ACC112 (cell line): ENCODE data around the gene TMEM239.
"Not testable (repeated sequence)": the region's sequence is repeated elsewhere in the genome, so short reads cannot be mapped to it uniquely, and the experiment has no call there.

Source experiments
- H2AFZ ChIP-seq: fragments of 200-600 bp; sonication (generic); one replicate; pipeline ENCODE4 v1.6.0; 2017; ENCODE audit warnings: antibody characterized with exemption, low read length; ENCODE audit not compliant: unreplicated experiment
- H3K27ac ChIP-seq: fragments of 200-600 bp; sonication (generic); 2 replicates; pipeline ENCODE4 v1.5.1; 2014; ENCODE audit warnings: low read depth, mild to moderate bottlenecking, antibody characterized with exemption, low read length, moderate library complexity
- H3K27me3 ChIP-seq: fragments of 200-600 bp; sonication (generic); 2 replicates; pipeline ENCODE4 v1.6.1; 2014; ENCODE audit warnings: mild to moderate bottlenecking, antibody characterized with exemption, low read length, moderate library complexity, mixed read lengths; ENCODE audit not compliant: insufficient read depth
- H3K36me3 ChIP-seq: fragments of 200-600 bp; sonication (generic); 2 replicates; pipeline ENCODE4 v1.6.1; 2016; ENCODE audit warnings: mild to moderate bottlenecking, antibody characterized with exemption, low read length, moderate library complexity, mixed read lengths; ENCODE audit not compliant: insufficient read depth
- H3K4me1 ChIP-seq: fragments of 200-600 bp; sonication (generic); one replicate; pipeline ENCODE4 v1.6.1; 2016; ENCODE audit warnings: low read length, mixed read lengths; ENCODE audit not compliant: insufficient read depth, unreplicated experiment, control insufficient read depth
- H3K4me3 ChIP-seq: fragments of 200-600 bp; sonication (generic); 2 replicates; pipeline ENCODE4 v1.5.1; 2014; ENCODE audit warnings: mild to moderate bottlenecking, low read depth, low read length
- H3K79me2 ChIP-seq: fragments of 200-600 bp; sonication (generic); one replicate; pipeline ENCODE4 v1.6.0; 2016; ENCODE audit warnings: low read length; ENCODE audit not compliant: control insufficient read depth, unreplicated experiment, insufficient read depth

Gene TMEM239

GRCh38 chr20:2820896-2821869 lies 5.0 kb downstream of the TMEM239 start:
- Histone ChIP-seq H3K36me3 (no peaks in the 10 kb centered on the region), H2AFZ (no peak overlapping the region), H3K27ac (no peak overlapping the region), H3K27me3 (no peaks in the 10 kb centered on the region; the same call in 1 of the 2 replicates), H3K4me3 (no peak overlapping the region), H3K79me2 (no peaks in the 10 kb centered on the region), H3K4me1 (peaks cover 19% of the 10 kb centered on the region)

DNA sequence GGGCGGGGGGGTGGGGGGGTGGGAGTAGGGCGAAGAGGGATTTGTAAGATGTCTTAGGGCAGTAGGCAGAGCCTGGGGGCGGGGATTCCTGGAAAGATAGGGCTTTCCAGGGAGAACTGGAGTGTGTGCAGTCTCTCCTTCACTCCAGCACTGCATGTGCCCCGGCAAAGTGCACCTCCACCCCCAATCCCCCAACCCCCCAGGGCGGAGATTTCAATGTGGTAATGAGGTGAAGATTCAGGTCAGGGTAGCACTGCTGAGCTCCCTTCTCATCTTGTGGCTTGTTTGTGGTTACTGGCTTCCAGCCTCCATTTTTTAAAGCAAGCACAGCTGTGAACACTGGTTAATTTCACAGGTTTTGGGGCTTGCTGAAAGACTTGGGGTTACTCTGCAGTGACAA lies 5.9 kb downstream of the TMEM239 start:
- Histone ChIP-seq H2AFZ (no peak overlapping the region), H3K27me3 (peaks cover under 1% of the 10 kb centered on the region; the same call in 1 of the 2 replicates)

DNA sequence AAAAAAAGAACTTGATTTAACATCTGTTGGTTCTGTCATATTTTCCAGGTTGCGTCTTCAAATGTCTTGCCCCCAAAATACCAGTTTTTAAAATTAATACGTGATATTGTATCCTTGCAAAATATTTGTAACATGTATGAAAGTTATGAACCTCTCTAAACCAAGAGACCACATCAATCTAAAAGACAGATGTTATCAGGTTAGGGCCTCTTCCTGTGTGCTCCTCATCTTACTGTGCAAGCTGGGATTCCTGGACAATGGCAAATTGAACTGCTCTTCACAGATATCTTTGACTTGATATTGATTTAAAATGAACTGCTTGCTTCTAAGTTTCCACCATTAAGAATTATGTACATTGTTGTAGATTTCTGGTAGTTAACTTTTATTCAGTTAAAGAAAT lies 9.6 kb downstream of the TMEM239 start:
- no peaks in the 10 kb centered on the region for H3K79me2 ChIP-seq
- no peak overlapping the region for H2AFZ ChIP-seq
- H3K4me3 ChIP-seq, result no peak overlapping the region
- no peaks in the 10 kb centered on the region for H3K36me3 ChIP-seq
- peaks cover 4% of the 10 kb centered on the region for H3K4me1 ChIP-seq
- H3K27me3 ChIP-seq, result peaks cover 15% of the 10 kb centered on the region; the same call in 1 of the 2 replicates
- no peak overlapping the region for H3K27ac ChIP-seq

More for the DNA sequence above, 5.9 kb downstream of the TMEM239 start:
- peaks cover 16% of the 10 kb centered on the region for H3K4me1 ChIP-seq
- H3K79me2 ChIP-seq, result no peaks in the 10 kb centered on the region
- H3K27ac ChIP-seq, result no peak overlapping the region
- H3K4me3 ChIP-seq, result peak overlapping the region; percentile 59
- H3K36me3 ChIP-seq, result no peaks in the 10 kb centered on the region

DNA sequence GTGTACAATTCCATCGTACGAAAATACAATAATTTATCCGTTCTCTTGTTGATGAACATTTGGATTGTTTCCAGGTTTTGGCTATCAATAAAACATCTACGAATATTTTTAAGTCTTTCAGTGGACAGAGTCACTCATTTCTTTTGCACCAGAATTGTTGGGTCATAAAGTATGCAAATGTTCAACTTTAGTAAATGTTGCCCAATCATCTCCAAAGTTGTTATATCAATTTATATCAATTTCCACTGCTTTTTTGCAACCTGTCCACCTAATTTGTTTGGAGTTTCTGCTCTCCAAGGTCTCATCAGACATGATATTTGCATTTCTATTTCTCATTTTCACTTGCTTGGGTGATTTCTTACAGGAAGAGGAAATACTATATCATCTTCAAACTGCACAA lies 10.5 kb downstream of the TMEM239 start:
- Histone ChIP-seq H3K36me3 (no peaks in the 10 kb centered on the region), H3K4me1 (peaks cover 5% of the 10 kb centered on the region), H3K27me3 (peaks cover 15% of the 10 kb centered on the region; the same call in 1 of the 2 replicates), H2AFZ (no peak overlapping the region), H3K4me3 (no peak overlapping the region), H3K79me2 (no peaks in the 10 kb centered on the region), H3K27ac (no peak overlapping the region)

DNA sequence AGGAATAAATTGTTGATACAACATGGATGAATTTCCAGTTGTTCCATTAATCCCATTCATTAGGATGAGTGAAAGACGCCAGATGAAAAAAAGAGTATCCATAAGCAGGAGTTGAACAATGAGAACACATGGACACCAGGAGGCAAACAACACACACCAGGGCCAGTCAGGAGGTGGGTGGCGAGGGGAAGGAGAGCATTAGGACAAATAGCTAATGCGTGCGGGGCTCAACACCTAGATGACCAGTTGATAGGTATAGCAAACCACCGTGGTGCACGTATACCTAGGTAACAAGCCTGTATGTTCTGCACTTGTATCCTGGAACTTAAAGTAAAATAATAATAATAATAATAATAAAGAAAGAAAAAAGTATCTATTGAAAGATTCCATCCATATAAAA lies 13.2 kb downstream of the TMEM239 start:
- no peak overlapping the region for H3K27ac ChIP-seq
- no peaks in the 10 kb centered on the region for H3K36me3 ChIP-seq
- peaks cover 15% of the 10 kb centered on the region; the same call in 1 of the 2 replicates for H3K27me3 ChIP-seq
- peaks cover 12% of the 10 kb centered on the region for H3K4me1 ChIP-seq
- no peaks in the 10 kb centered on the region for H3K79me2 ChIP-seq
- no peak overlapping the region for H3K4me3 ChIP-seq
- no peak overlapping the region for H2AFZ ChIP-seq

- not testable (repeated sequence) for H2AFZ ChIP-seq, H3K27ac ChIP-seq, H3K4me3 ChIP-seq, H3K79me2 ChIP-seq, H3K36me3 ChIP-seq
- H3K27me3 ChIP-seq, result peaks cover 15% of the 10 kb centered on the region; the same call in 1 of the 2 replicates
- H3K4me1 ChIP-seq, result peaks cover 12% of the 10 kb centered on the region
Measured at GRCh38 chr20:2831206-2831605, 15.0 kb downstream of the TMEM239 start.

DNA sequence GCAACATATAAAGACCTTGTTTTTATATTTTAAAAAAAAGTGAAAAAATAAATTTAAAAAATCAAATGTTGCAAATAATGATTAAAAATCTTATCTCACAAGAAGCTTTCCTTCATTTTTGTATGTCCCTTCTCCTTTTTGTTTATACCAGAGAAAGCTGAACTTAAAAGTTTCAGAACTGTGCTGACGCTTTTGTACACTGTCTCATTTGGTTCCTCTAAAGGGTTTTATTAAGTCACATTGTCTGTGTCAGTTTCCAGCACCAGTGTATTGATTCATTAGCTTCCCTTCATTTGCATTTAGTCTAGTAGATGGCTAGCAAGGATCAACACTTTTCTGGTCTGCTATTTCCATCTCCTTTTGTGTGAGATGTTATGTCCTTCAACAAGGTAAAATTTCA lies 17.6 kb downstream of the TMEM239 start:
- Histone ChIP-seq H3K27ac (no peak overlapping the region), H3K79me2 (no peaks in the 10 kb centered on the region)

DNA sequence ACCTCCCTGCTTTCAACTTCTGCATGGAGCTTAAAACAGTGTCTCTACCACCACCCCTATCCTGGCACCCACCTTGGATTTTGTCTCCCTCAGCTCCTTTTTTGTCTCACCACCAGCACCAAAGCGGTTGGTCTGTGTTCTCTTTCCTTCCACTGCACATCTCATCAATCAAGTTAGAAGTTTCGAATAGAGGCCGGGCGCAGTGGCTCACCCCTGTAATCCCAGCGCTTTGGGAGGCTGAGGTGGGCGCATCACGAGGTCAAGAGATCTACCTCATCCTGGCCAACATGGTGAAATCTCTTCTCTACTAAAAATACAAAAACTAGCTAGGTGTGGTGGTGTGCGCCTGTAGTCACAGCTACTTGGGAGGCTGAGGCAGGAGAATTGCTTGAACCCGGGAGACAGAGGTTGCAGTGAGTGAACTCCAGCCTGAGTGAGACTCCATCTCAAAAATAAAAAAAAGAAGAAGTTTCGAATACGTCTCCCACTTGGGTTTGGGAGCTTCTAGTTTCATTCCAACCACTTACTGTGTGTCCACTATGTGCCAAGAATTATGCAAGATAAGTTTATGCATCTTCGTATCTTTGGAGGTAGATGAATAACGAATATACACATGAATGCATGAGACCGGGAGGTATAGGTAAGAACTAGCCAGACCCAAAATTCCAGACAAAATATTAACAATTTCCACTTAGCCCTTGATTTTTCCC lies 18.4 kb downstream of the TMEM239 start:
- no peak overlapping the region for H3K27ac ChIP-seq
- H3K4me3 ChIP-seq, result no peak overlapping the region
- H2AFZ ChIP-seq, result no peak overlapping the region
- H3K36me3 ChIP-seq, result peaks cover 26% of the 10 kb centered on the region; the same call in 1 of the 2 replicates
- no peaks in the 10 kb centered on the region for H3K27me3 ChIP-seq
- peaks cover 6% of the 10 kb centered on the region for H3K79me2 ChIP-seq
- H3K4me1 ChIP-seq, result peaks cover 17% of the 10 kb centered on the region

More for the DNA sequence above, 17.6 kb downstream of the TMEM239 start:
- H3K4me3 ChIP-seq, result no peak overlapping the region
- peaks cover 12% of the 10 kb centered on the region for H3K4me1 ChIP-seq
- H2AFZ ChIP-seq, result no peak overlapping the region
- peaks cover 6% of the 10 kb centered on the region; the same call in 1 of the 2 replicates for H3K27me3 ChIP-seq
- H3K36me3 ChIP-seq, result peaks cover 21% of the 10 kb centered on the region; the same call in 1 of the 2 replicates

DNA sequence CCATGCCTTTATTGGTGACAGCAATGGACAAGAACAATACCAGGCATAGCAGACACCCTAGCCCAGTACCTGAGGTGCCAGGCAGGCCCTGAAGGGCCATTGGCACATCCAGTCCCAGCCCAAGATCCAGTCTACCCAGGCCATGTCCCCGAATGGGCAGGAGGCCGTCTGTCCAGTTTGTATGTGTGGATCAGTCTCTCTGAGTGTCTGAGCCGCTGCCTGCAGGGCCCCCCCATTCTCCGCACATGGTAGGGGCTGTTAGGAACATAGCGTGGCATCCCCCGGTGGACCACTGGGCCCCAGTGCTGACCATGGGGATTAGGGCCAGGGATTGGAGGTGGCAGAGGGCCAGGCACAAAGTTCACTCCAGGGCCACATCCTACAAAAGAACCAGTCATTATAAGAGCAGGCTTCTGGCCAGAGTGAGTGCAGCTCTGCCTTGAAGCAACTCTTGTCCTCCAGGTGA lies 19.2 kb downstream of the TMEM239 start:
- H3K27me3 ChIP-seq, result no peaks in the 10 kb centered on the region
- H2AFZ ChIP-seq, result no peak overlapping the region
- H3K4me1 ChIP-seq, result peaks cover 21% of the 10 kb centered on the region
- no peak overlapping the region for H3K27ac ChIP-seq
- H3K79me2 ChIP-seq, result peaks cover 13% of the 10 kb centered on the region
- no peak overlapping the region for H3K4me3 ChIP-seq
- H3K36me3 ChIP-seq, result peaks cover 27% of the 10 kb centered on the region; the same call in 1 of the 2 replicates

DNA sequence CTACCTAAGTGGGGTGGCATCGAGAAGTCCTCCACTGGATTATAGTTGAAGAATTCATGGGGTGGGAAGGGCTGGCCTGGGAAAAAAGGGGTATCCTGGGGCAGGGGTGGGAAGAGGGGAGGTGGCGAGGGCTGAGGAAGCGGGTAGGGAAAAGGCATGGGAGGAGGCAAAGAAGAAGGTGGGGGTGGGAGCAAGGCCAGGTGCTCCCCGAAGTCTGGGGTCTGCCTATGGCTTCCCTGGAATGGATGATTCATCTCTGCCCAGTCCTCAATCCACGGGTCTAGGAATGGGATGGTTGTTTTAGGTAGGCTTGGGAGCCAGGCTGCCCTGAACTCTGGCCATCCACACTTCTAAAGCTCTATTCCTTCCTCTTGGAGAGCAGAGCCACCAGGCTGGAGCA lies 19.9 kb downstream of the TMEM239 start:
- Histone ChIP-seq H3K27me3 (no peaks in the 10 kb centered on the region), H2AFZ (no peak overlapping the region), H3K27ac (no peak overlapping the region), H3K36me3 (peaks cover 27% of the 10 kb centered on the region; the same call in 1 of the 2 replicates), H3K79me2 (peaks cover 13% of the 10 kb centered on the region), H3K4me3 (no peak overlapping the region), H3K4me1 (peaks cover 21% of the 10 kb centered on the region)
